Astrocyte (in vitro differentiated cells and primary cell): ENCODE results near the gene CTR9.

Source experiments
- EZH2 ChIP-seq: IDR thresholded peaks from 2 replicates; pipeline ENCODE4 v1.6.1; 2012; ENCODE audit warnings: mild to moderate bottlenecking, low read length, inconsistent platforms; ENCODE audit not compliant: insufficient read depth
- TF ChIP-seq, protein P1 (sequence below): IDR thresholded peaks from 2 replicates; pipeline ENCODE4 v1.5.1; 2011; ENCODE audit warnings: low read depth, mild to moderate bottlenecking, inconsistent platforms, low read length, moderate library complexity; ENCODE audit not compliant: insufficient read depth

DNA sequence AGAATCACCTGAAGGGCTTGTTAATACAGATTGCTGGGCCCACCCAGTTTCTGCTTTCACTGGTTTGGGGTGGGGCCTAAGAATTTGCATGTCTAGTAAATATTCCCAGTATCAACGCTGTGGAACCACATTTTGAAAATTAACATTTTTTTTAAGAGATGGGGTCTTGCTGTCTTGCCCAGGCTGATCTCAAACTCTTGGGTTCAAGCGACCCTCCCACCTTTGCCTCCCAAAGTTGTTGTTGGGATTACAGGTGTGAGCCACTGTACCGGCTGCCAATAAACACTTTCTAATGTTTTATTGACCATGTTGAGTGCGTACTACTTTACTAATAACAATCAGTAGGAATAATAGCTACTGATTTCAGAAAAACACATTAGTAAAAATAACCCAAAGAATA, 55.2 kb downstream of the CTR9 start:
- TF ChIP-seq, protein P1, sequence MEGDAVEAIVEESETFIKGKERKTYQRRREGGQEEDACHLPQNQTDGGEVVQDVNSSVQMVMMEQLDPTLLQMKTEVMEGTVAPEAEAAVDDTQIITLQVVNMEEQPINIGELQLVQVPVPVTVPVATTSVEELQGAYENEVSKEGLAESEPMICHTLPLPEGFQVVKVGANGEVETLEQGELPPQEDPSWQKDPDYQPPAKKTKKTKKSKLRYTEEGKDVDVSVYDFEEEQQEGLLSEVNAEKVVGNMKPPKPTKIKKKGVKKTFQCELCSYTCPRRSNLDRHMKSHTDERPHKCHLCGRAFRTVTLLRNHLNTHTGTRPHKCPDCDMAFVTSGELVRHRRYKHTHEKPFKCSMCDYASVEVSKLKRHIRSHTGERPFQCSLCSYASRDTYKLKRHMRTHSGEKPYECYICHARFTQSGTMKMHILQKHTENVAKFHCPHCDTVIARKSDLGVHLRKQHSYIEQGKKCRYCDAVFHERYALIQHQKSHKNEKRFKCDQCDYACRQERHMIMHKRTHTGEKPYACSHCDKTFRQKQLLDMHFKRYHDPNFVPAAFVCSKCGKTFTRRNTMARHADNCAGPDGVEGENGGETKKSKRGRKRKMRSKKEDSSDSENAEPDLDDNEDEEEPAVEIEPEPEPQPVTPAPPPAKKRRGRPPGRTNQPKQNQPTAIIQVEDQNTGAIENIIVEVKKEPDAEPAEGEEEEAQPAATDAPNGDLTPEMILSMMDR: no peak
- TF ChIP-seq EZH2: no peak
